GM06990 (cell line): Measurements from ENCODE around the gene CCDC92B.

Experiments used
- DNase-seq: peaks from one replicate; pipeline ENCODE4 v3.0.0-alpha.2; 2011; ENCODE audit not compliant: insufficient read length; ENCODE audit errors: extremely low read depth
- H3K27me3 ChIP-seq: replicated peaks from 2 replicates; pipeline ENCODE4 v1.6.0; 2011; ENCODE audit warnings: low read length; ENCODE audit not compliant: control insufficient read depth, insufficient read depth
- H3K36me3 ChIP-seq: 2 replicates; pipeline ENCODE4 v1.5.1; 2011; ENCODE audit warnings: low read length; ENCODE audit not compliant: control insufficient read depth, insufficient read depth
- H3K4me3 ChIP-seq: replicated peaks from 2 replicates; pipeline ENCODE4 v1.5.1; 2011; ENCODE audit warnings: low read depth, mild to moderate bottlenecking, control low read depth, low read length
- TF ChIP-seq, protein P1 (sequence below): IDR thresholded peaks from 2 replicates; pipeline ENCODE4 v1.5.1; 2011; ENCODE audit warnings: low read length, control low read depth, mild to moderate bottlenecking, inconsistent platforms; ENCODE audit not compliant: insufficient read depth, poor library complexity, severe bottlenecking

The CCDC92B gene

DNA sequence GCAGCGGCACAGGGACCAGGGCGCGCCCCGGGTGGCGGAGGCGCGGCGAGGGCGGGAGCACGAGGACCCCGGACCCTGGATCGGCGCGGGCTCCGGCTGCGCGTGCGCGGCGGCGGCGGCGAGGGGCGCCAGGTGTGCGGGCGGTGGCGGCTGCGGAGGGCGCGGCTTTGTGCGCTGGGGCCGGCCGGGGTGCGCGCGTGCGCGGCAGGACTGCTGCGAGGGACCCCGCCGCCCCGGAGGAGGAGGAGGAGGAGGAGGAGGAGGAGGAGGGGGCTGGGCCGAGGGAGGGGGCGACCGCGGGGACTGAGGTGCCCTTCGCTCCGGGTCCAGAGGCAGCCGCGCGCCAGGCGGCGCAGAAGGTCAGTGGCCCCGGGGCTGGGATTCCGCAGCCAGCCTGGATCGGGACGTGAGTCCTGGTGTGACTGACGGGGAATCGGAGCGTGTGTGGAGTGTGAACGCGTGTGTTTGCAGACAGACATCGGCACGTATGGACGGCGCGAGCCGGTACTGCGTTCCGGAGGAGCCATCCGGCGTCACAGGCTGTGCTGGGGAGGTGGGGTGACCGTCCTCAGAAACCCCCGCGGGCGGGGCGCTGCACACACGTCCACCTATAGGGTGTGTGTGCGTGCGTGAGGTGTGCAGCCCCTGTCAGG lies 27.3 kb upstream of the CCDC92B start:
- TF ChIP-seq, protein P1, sequence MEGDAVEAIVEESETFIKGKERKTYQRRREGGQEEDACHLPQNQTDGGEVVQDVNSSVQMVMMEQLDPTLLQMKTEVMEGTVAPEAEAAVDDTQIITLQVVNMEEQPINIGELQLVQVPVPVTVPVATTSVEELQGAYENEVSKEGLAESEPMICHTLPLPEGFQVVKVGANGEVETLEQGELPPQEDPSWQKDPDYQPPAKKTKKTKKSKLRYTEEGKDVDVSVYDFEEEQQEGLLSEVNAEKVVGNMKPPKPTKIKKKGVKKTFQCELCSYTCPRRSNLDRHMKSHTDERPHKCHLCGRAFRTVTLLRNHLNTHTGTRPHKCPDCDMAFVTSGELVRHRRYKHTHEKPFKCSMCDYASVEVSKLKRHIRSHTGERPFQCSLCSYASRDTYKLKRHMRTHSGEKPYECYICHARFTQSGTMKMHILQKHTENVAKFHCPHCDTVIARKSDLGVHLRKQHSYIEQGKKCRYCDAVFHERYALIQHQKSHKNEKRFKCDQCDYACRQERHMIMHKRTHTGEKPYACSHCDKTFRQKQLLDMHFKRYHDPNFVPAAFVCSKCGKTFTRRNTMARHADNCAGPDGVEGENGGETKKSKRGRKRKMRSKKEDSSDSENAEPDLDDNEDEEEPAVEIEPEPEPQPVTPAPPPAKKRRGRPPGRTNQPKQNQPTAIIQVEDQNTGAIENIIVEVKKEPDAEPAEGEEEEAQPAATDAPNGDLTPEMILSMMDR: no peak
- H3K4me3 ChIP-seq: no peak overlapping the region
- H3K27me3 ChIP-seq: peaks cover 1% of the 10 kb centered on the region
- H3K36me3 ChIP-seq: no peaks in the 10 kb centered on the region
- no peak for DNase-seq

DNA sequence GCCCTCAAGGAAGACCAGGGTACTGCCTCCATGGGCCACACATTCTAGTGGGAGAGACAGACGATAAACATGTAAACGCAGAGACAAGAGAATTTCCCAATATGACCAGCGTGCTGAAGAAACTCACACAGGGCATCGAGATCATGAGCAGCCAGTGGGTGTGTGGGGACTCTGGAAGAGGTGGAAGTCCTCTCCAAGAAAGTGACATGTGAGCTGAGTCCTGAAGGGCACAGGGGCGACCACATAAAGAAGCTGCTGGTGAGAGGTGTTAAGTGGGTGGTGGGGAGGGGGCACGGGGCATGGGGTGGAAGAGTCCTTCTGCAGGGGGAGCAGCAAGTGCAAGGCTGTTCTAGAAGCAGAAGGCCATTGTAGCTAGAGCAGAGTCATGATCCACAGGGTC lies 25.8 kb upstream of the CCDC92B start:
- no peak for DNase-seq
- no peak overlapping the region for H3K4me3 ChIP-seq
- H3K27me3 ChIP-seq: peaks cover 1% of the 10 kb centered on the region
- TF ChIP-seq, protein P1: no peak
- no peaks in the 10 kb centered on the region for H3K36me3 ChIP-seq

DNA sequence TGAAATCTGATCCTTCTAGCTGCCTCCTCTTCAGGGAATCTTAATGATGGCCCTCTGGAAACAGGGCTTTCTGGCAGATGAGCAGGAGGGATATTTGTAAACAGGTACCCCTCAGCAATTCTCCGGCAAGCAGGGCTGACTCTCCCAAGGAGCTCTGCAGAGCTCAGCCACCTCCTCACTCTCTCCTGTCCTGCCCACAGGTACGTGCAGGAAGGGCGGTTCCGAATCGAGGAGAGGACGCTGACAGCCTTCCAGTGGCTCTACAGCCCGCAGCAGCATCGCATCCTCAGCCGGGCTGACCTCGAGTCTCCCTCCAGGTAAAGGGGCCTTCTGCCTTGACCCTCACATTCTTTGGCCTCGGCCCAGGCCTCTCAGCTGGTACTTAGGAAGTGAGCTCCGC lies 20.7 kb upstream of the CCDC92B start:
- no peaks in the 10 kb centered on the region for H3K36me3 ChIP-seq
- TF ChIP-seq, protein P1: no peak
- no peak for DNase-seq
- no peak overlapping the region for H3K4me3 ChIP-seq
- H3K27me3 ChIP-seq: no peaks in the 10 kb centered on the region; the same call in 1 of the 2 replicates

DNA sequence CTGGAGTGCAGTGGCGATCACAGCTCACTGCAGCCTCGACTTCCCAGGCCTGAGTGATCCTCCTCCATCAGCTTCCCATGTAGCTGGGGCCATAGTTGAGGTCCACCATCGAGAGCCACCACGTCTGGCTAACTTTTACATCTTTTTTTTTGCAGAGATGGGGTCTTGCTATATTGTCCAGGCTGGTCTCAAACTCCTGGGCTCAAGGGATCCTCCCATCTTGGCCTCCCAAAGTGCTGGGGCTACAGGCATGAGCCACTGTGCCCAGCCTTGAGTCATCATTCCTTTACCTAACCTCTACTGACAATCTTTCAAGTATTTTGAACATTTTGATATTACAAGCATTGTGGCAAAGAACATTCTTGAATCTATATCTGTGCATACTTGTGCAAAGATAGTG lies 9.4 kb upstream of the CCDC92B start:
- H3K4me3 ChIP-seq: no peak overlapping the region
- no peaks in the 10 kb centered on the region; the same call in none of the 2 replicates for H3K27me3 ChIP-seq
- DNase-seq: no peak
- no peaks in the 10 kb centered on the region for H3K36me3 ChIP-seq
- TF ChIP-seq, protein P1: no peak

DNA sequence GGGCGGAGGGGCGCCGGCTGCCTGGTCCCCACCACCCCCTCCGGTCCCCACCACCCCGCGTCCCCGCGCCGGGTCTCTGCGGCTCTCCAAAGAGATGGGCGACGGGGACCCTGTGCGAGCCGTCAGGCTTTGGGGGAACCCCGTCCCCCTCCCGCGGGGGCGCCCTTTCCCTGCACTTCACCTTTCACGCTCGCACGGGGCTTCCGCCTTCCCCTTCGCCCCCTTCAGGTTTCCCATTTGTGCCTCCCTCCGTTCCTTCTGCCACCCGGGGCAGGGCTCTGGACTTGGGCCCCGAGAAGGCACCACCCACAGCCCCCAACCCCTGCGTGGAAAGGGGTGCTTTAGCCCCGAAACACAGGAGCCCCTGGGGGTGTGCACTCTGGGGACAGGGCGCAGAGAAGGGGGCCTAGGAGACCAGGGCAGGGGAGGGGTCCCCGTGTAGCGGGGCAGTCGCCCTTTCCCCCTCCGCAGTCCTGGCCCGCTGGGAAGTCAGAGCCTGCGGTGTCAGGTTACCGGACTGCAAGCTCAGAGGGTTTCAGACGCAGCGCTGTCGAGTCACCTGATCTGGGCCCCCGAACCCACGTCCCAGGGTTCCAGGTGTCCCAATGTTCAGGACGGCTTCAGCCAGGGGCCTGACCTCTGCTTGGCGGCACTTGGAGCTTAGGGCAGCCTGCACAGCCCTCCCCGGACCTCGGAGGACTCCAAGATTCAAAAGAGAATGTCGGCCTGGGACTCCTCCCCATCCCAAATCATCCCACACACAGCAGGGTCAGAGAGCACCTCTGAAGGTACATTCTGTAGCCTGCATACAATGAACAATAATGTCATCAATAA lies 6.7 kb upstream of the CCDC92B start:
- TF ChIP-seq, protein P1: no peak
- H3K36me3 ChIP-seq: no peaks in the 10 kb centered on the region
- peaks cover 1% of the 10 kb centered on the region for H3K27me3 ChIP-seq
- DNase-seq: no peak
- no peak overlapping the region for H3K4me3 ChIP-seq
